Caco-2 (cell line): ENCODE data around the gene UCHL3. TPM values are rescaled to one million over a fixed set of nuclear protein-coding genes. Genes with fewer than 3 reads are reported as not detected.
A peak's percentile ranks its signal among the peaks of the same experiment; 100 is the strongest.

ENCODE experiments used
- BruUV-seq: library from RNA; stranded (reverse); fragments of 400-500 nt; replicated peaks from 2 replicates; lab custom pipeline; 2021; lab: Mats Ljungman, UMichigan
- CTCF ChIA-PET: fragments of 300-600 bp; sonication (Branson Sonifier 250); formaldehyde crosslinking; loops from one replicate; lab custom pipeline; 2022; ENCODE audit warnings: antibody characterized with exemption; lab: Charles Lee
- POLR2A ChIA-PET: fragments of 300-600 bp; sonication (Branson Sonifier 250); formaldehyde crosslinking; loops from one replicate; lab custom pipeline; 2022; ENCODE audit warnings: antibody characterized with exemption; lab: Charles Lee
- DNase-seq, 2 experiments: peaks; one replicate each; pipeline versions ENCODE4 v3.0.0 to v3.0.0-alpha.2; 2020 to 2022
- H3K27me3 ChIP-seq: replicated peaks from 2 replicates; pipeline ENCODE4 v1.6.0; 2011; ENCODE audit warnings: low read length; ENCODE audit not compliant: control insufficient read depth, insufficient read depth
- H3K36me3 ChIP-seq: 2 replicates; pipeline ENCODE4 v1.5.1; 2011; ENCODE audit warnings: low read length; ENCODE audit not compliant: control insufficient read depth, insufficient read depth
- H3K4me1 ChIP-seq: fragments of 250-450 bp; sonication (Bioruptor Pico); 2 replicates; pipeline ENCODE4 v1.5.1; 2020; ENCODE audit warnings: mild to moderate bottlenecking
- H3K4me3 ChIP-seq: 2 replicates; pipeline ENCODE4 v1.5.1; 2011; ENCODE audit warnings: low read depth, mild to moderate bottlenecking, control low read depth, low read length
- H3K9me3 ChIP-seq: fragments of 250-450 bp; sonication (Bioruptor Pico); 2 replicates; pipeline ENCODE4 v1.5.1; 2020; ENCODE audit warnings: mild to moderate bottlenecking, moderate library complexity
- H3K27ac Mint-ChIP-seq: one replicate; pipeline ENCODE4 v1.8.0; 2022; ENCODE audit warnings: mixed read lengths; ENCODE audit not compliant: unreplicated experiment
- H3K27me3 Mint-ChIP-seq: one replicate; pipeline ENCODE4 v1.8.0; 2022; ENCODE audit warnings: mixed read lengths; ENCODE audit not compliant: insufficient read depth, unreplicated experiment
- H3K36me3 Mint-ChIP-seq: one replicate; pipeline ENCODE4 v1.8.0; 2022; ENCODE audit warnings: mild to moderate bottlenecking, mixed read lengths; ENCODE audit not compliant: insufficient read depth, unreplicated experiment
- H3K4me1 Mint-ChIP-seq: one replicate; pipeline ENCODE4 v1.8.0; 2022; ENCODE audit warnings: low read depth, mixed read lengths; ENCODE audit not compliant: unreplicated experiment
- H3K4me3 Mint-ChIP-seq: one replicate; pipeline ENCODE4 v1.8.0; 2022; ENCODE audit warnings: mild to moderate bottlenecking, moderate library complexity, mixed read lengths; ENCODE audit not compliant: unreplicated experiment
- H3K9me3 Mint-ChIP-seq: one replicate; pipeline ENCODE4 v1.8.0; 2022; ENCODE audit warnings: mixed read lengths; ENCODE audit not compliant: unreplicated experiment
- intact Hi-C: fragments of 100-400 bp; cut with micrococcal nuclease; formaldehyde crosslinking; loops from one replicate; pipeline ENCODE4 v1.10.0; 2022; ENCODE audit not compliant: unreplicated experiment
- total RNA-seq: library from RNA; stranded (reverse); gene quantifications from 2 replicates; pipeline ENCODE4 v1.2.3, GENCODE V29; 2022
- TF ChIP-seq, protein P1 (sequence below), 2 experiments: fragments of 200-600 bp in 1 of 2; IDR thresholded peaks; 1 replicate in 1 of 2; 2 replicates in 1 of 2; pipeline versions ENCODE4 v1.5.1 to v1.8.0; 2011 to 2022; ENCODE audit warnings: antibody characterized with exemption in 1 of 2, control low read depth in 1 of 2, inconsistent platforms in 1 of 2, low read depth in 1 of 2, low read length in 1 of 2, mild to moderate bottlenecking in 1 of 2, moderate library complexity in 1 of 2; ENCODE audit not compliant: insufficient read depth in 1 of 2, severe bottlenecking in 1 of 2, unreplicated experiment in 1 of 2

Gene UCHL3
- total RNA-seq, 1 experiment from 2014 or later: 122 TPM

- POLR2A ChIA-PET: no interaction called here
- no peak overlapping the region for H3K4me3 ChIP-seq
- Mint-ChIP-seq H3K27me3 (no peaks in the 10 kb centered on the region), H3K4me1 (peaks cover 22% of the 10 kb centered on the region), H3K36me3 (peaks cover 18% of the 10 kb centered on the region), H3K9me3 (no peaks in the 10 kb centered on the region), H3K27ac (no peak overlapping the region), H3K4me3 (no peak overlapping the region)
- intact Hi-C loops: loop anchor here (2.0 to 5.0 kb wide), 3 partner anchors 175 to 331 kb away; no protein-coding TSS in a partner anchor
- no peak for DNase-seq
- H3K9me3 ChIP-seq: no peaks in the 10 kb centered on the region
- CTCF ChIA-PET: interaction anchor here (1.0 kb wide), 1 partner anchor 66 kb away, joined by 6 read pairs; the partner anchor contains the start of gene TBC1D4
- no peaks in the 10 kb centered on the region for H3K36me3 ChIP-seq
- TF ChIP-seq, protein P1, sequence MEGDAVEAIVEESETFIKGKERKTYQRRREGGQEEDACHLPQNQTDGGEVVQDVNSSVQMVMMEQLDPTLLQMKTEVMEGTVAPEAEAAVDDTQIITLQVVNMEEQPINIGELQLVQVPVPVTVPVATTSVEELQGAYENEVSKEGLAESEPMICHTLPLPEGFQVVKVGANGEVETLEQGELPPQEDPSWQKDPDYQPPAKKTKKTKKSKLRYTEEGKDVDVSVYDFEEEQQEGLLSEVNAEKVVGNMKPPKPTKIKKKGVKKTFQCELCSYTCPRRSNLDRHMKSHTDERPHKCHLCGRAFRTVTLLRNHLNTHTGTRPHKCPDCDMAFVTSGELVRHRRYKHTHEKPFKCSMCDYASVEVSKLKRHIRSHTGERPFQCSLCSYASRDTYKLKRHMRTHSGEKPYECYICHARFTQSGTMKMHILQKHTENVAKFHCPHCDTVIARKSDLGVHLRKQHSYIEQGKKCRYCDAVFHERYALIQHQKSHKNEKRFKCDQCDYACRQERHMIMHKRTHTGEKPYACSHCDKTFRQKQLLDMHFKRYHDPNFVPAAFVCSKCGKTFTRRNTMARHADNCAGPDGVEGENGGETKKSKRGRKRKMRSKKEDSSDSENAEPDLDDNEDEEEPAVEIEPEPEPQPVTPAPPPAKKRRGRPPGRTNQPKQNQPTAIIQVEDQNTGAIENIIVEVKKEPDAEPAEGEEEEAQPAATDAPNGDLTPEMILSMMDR (IDR thresholded peaks at IDR 0.05; ENCODE audit: insufficient read depth in 1 of 2, low read depth in 1 of 2, low read length in 1 of 2, severe bottlenecking in 1 of 2, unreplicated experiment in 1 of 2): no peak
- BruUV-seq: no TSS peak
- peaks cover 9% of the 10 kb centered on the region; the same call in 1 of the 2 replicates for H3K4me1 ChIP-seq
- H3K27me3 ChIP-seq: no peaks in the 10 kb centered on the region
These were observed 1.7 kb upstream of the UCHL3 start for GRCh38 chr13:75547917-75548316.

GRCh38 chr13:75550159-75550567 lies 572 bp downstream of the UCHL3 start:
- no TSS peak for BruUV-seq
- no peaks in the 10 kb centered on the region for H3K36me3 ChIP-seq
- TF ChIP-seq, protein P1 (IDR thresholded peaks at IDR 0.05; ENCODE audit: insufficient read depth in 1 of 2, low read depth in 1 of 2, low read length in 1 of 2, severe bottlenecking in 1 of 2, unreplicated experiment in 1 of 2): no peak
- peak overlapping the region; percentile 85 for H3K27ac Mint-ChIP-seq
- no peaks in the 10 kb centered on the region for H3K27me3 Mint-ChIP-seq
- peaks cover 9% of the 10 kb centered on the region; the same call in 1 of the 2 replicates for H3K4me1 ChIP-seq
- ChIA-PET POLR2A (interaction anchor here (0.7 kb wide), 1 partner anchor 60 kb away, joined by 5 read pairs; no protein-coding TSS in a partner anchor), CTCF (interaction anchor here (1.9 kb wide), 1 partner anchor 68 kb away, joined by 20 read pairs; the partner anchor contains the start of gene TBC1D4)
- H3K4me1 Mint-ChIP-seq: peaks cover 39% of the 10 kb centered on the region
- no peaks in the 10 kb centered on the region for H3K27me3 ChIP-seq
- DNase-seq: peak; percentile 44 to 52
- intact Hi-C loops: no loop called here
- no peaks in the 10 kb centered on the region for H3K9me3 ChIP-seq
- peak overlapping the region; percentile 91 for H3K4me3 Mint-ChIP-seq
- peak overlapping the region; percentile 85 for H3K4me3 ChIP-seq
- no peaks in the 10 kb centered on the region for H3K9me3 Mint-ChIP-seq
- peaks cover 40% of the 10 kb centered on the region for H3K36me3 Mint-ChIP-seq

- Histone ChIP-seq H3K4me1 (0 out of 2 replicates have a peak, but pooled peaks cover 3% of the 10 kb centered on the region), H3K4me3 (no peak overlapping the region), H3K36me3 (no peaks in the 10 kb centered on the region; the same call in 1 of the 2 replicates), H3K27me3 (no peaks in the 10 kb centered on the region), H3K9me3 (no peaks in the 10 kb centered on the region)
- H3K4me1 Mint-ChIP-seq: peaks cover 38% of the 10 kb centered on the region
- TF ChIP-seq, protein P1 (IDR thresholded peaks at IDR 0.05; ENCODE audit: insufficient read depth in 1 of 2, low read depth in 1 of 2, low read length in 1 of 2, severe bottlenecking in 1 of 2, unreplicated experiment in 1 of 2): no peak
- no peaks in the 10 kb centered on the region for H3K9me3 Mint-ChIP-seq
- H3K27ac Mint-ChIP-seq: no peak overlapping the region
- ChIA-PET POLR2A (no interaction called here), CTCF (no interaction called here)
- DNase-seq: no peak
- H3K36me3 Mint-ChIP-seq: peaks cover 47% of the 10 kb centered on the region
- no peaks in the 10 kb centered on the region for H3K27me3 Mint-ChIP-seq
- intact Hi-C loops: no loop called here
- H3K4me3 Mint-ChIP-seq: no peak overlapping the region
- BruUV-seq: no TSS peak
These were observed 4.9 kb downstream of the UCHL3 start for GRCh38 chr13:75554464-75554863.
